PC-9 (cell line): ENCODE results near the gene LRRC14B. TPM values are rescaled to one million over a fixed set of nuclear protein-coding genes. Genes with fewer than 3 reads are reported as not detected.

Source experiments
- BruUV-seq: library from RNA; stranded (reverse); fragments of 400-500 nt; replicated peaks from 2 replicates; lab custom pipeline; 2021; lab: Mats Ljungman, UMichigan
- CTCF ChIA-PET: fragments of 300-600 bp; sonication (Branson Sonifier 250); formaldehyde crosslinking; loops from one replicate; lab custom pipeline; 2022; ENCODE audit warnings: antibody characterized with exemption; lab: Charles Lee
- POLR2A ChIA-PET: fragments of 300-600 bp; sonication (Branson Sonifier 250); formaldehyde crosslinking; loops from one replicate; lab custom pipeline; 2022; ENCODE audit warnings: antibody characterized with exemption; ENCODE audit not compliant: unreplicated experiment; lab: Charles Lee
- DNase-seq, 2 experiments: peaks; one replicate each; pipeline versions ENCODE4 v3.0.0 to v3.0.0-alpha.2; 2015 to 2022; ENCODE audit warnings: mixed read lengths in 1 of 2
- H2AFZ ChIP-seq: fragments of 200-600 bp; sonication (generic); 2 replicates; pipeline ENCODE4 v1.8.1; 2017; ENCODE audit warnings: antibody characterized with exemption
- H3F3A ChIP-seq: fragments of 200-600 bp; sonication (generic); 2 replicates; pipeline ENCODE4 v1.8.1; 2017; ENCODE audit warnings: antibody characterized with exemption, mild to moderate bottlenecking, low read depth; ENCODE audit not compliant: insufficient read depth
- H3K27ac ChIP-seq: fragments of 200-600 bp; sonication (generic); 2 replicates; pipeline ENCODE4 v1.6.1; 2016; ENCODE audit warnings: mixed run types
- H3K27me3 ChIP-seq: fragments of 200-600 bp; sonication (generic); 2 replicates; pipeline ENCODE4 v1.6.1; 2016; ENCODE audit warnings: low read depth, mixed run types; ENCODE audit not compliant: insufficient read depth
- H3K36me3 ChIP-seq: fragments of 200-600 bp; sonication (generic); 2 replicates; pipeline ENCODE4 v1.6.1; 2016; ENCODE audit warnings: low read depth, mixed run types
- H3K4me1 ChIP-seq: fragments of 200-600 bp; sonication (generic); replicated peaks from 2 replicates; pipeline ENCODE4 v1.6.1; 2016; ENCODE audit warnings: mixed run types; ENCODE audit not compliant: insufficient read depth
- H3K4me2 ChIP-seq: fragments of 200-600 bp; sonication (generic); 2 replicates; pipeline ENCODE4 v1.6.1; 2017; ENCODE audit warnings: mixed run types
- H3K4me3 ChIP-seq: fragments of 200-600 bp; sonication (generic); 2 replicates; pipeline ENCODE4 v1.6.1; 2016; ENCODE audit warnings: mixed run types
- H3K79me2 ChIP-seq: fragments of 200-600 bp; sonication (generic); 2 replicates; pipeline ENCODE4 v1.6.1; 2017; ENCODE audit warnings: low read depth, mixed run types
- H3K9me2 ChIP-seq: fragments of 200-600 bp; sonication (generic); 2 replicates; pipeline ENCODE4 v1.8.1; 2017; ENCODE audit warnings: mild to moderate bottlenecking; ENCODE audit not compliant: insufficient read depth
- H3K9me3 ChIP-seq: fragments of 200-600 bp; sonication (generic); 2 replicates; pipeline ENCODE4 v1.8.1; 2016; ENCODE audit warnings: low read depth; ENCODE audit not compliant: insufficient read depth
- H4K20me1 ChIP-seq: fragments of 200-600 bp; sonication (generic); 2 replicates; pipeline ENCODE4 v1.8.1; 2017; ENCODE audit not compliant: insufficient read depth
- EZH2 ChIP-seq: fragments of 200-600 bp; sonication (generic); IDR thresholded peaks from 2 replicates; pipeline ENCODE4 v1.8.0; 2017; ENCODE audit warnings: antibody characterized with exemption, low read depth
- intact Hi-C: fragments of 100-400 bp; cut with micrococcal nuclease; formaldehyde crosslinking; loops from one replicate; pipeline ENCODE4 v1.10.0; 2022; ENCODE audit not compliant: unreplicated experiment
- total RNA-seq: library from RNA; stranded (reverse); gene quantifications from 2 replicates; pipeline ENCODE4 v1.2.3, GENCODE V29; 2021
- TF ChIP-seq, protein P1 (sequence below): fragments of 200-600 bp; sonication (generic); conservative IDR thresholded peaks from 2 replicates; pipeline ENCODE4 v1.6.1; 2017; ENCODE audit warnings: mixed run types, antibody characterized with exemption, mild to moderate bottlenecking, moderate library complexity

Gene LRRC14B
- total RNA-seq, 1 experiment from 2014 or later = not detected

DNA sequence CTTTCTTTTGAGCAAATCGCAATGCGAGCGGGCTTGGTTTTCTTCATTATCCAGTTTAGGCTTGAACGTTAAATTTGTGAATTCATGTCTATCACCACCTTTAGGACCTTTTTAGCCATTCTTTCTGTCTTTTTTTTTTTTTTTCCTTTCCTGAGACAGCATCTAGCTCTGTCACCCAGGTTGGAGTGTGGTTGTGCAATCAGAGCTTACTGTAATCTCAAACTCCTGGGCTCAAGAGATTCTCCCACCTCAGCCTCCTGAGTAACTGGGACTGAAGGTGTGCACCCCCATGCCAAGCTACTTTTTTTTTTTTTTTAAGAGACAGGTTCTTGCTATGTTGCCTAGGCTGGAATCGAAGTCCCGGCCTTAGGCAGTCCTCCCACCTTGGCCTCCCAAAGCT, 39.2 kb upstream of the LRRC14B start:
- Histone ChIP-seq H3K27me3 (peaks cover 87% of the 10 kb centered on the region), H3K4me2 (no peak overlapping the region), H3K9me3 (peaks cover 9% of the 10 kb centered on the region), H2AFZ (no peak overlapping the region), H3K79me2 (no peaks in the 10 kb centered on the region), H3K36me3 (no peaks in the 10 kb centered on the region), H4K20me1 (no peaks in the 10 kb centered on the region), H3F3A (no peaks in the 10 kb centered on the region), H3K9me2 (no peaks in the 10 kb centered on the region), H3K27ac (no peak overlapping the region), H3K4me3 (no peak overlapping the region), H3K4me1 (no peaks in the 10 kb centered on the region)
- intact Hi-C loops = no loop called here
- DNase-seq = no peak
- BruUV-seq = no TSS peak
- no peak for TF ChIP-seq EZH2
- TF ChIP-seq, protein P1, sequence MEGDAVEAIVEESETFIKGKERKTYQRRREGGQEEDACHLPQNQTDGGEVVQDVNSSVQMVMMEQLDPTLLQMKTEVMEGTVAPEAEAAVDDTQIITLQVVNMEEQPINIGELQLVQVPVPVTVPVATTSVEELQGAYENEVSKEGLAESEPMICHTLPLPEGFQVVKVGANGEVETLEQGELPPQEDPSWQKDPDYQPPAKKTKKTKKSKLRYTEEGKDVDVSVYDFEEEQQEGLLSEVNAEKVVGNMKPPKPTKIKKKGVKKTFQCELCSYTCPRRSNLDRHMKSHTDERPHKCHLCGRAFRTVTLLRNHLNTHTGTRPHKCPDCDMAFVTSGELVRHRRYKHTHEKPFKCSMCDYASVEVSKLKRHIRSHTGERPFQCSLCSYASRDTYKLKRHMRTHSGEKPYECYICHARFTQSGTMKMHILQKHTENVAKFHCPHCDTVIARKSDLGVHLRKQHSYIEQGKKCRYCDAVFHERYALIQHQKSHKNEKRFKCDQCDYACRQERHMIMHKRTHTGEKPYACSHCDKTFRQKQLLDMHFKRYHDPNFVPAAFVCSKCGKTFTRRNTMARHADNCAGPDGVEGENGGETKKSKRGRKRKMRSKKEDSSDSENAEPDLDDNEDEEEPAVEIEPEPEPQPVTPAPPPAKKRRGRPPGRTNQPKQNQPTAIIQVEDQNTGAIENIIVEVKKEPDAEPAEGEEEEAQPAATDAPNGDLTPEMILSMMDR = no peak
- ChIA-PET POLR2A (interaction anchor here (0.6 to 0.7 kb wide), 3 partner anchors 48 to 1664 kb away, joined by 6 to 12 read pairs (median 8); no protein-coding TSS in a partner anchor), CTCF (interaction anchor here (0.7 kb wide), 1 partner anchor 13 kb away, joined by 4 read pairs; no protein-coding TSS in a partner anchor)

DNA sequence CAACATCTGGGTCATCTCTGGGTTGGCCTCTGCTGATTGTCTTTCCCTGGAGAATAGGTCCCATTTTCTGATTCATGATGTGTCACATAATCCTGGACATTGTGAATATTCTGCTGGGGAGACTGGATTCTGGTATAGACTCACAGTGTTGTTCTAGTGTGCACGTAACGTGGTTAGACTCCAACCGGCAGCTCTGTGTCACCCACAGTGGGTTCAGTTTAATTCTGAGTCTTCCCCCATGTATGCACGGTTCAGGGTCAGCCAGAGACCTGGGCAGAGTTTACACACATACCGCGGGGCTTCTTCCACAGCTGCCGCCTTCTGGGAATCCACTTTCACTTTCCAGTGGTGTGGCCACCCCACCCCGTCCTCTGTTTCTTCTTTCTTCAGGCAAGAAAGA, 38.0 kb upstream of the LRRC14B start:
- CTCF ChIA-PET = no interaction called here
- intact Hi-C loops = no loop called here
- Histone ChIP-seq H3K9me3 (no peaks in the 10 kb centered on the region), H3K4me2 (0 out of 2 replicates have a peak overlapping the region, but pooled peaks have one; percentile 4), H3K27me3 (peaks cover 88% of the 10 kb centered on the region), H2AFZ (no peak overlapping the region), H3K4me3 (no peak overlapping the region), H3F3A (no peaks in the 10 kb centered on the region), H3K9me2 (no peaks in the 10 kb centered on the region), H4K20me1 (no peaks in the 10 kb centered on the region), H3K27ac (no peak overlapping the region), H3K36me3 (no peaks in the 10 kb centered on the region), H3K4me1 (no peaks in the 10 kb centered on the region), H3K79me2 (no peaks in the 10 kb centered on the region)
- TF ChIP-seq, protein P1 = no peak
- no peak for TF ChIP-seq EZH2
- DNase-seq = no peak
- no TSS peak for BruUV-seq
- POLR2A ChIA-PET = interaction anchor here (0.7 kb wide), 1 partner anchor 10 kb away, joined by 14 read pairs; no protein-coding TSS in a partner anchor

DNA sequence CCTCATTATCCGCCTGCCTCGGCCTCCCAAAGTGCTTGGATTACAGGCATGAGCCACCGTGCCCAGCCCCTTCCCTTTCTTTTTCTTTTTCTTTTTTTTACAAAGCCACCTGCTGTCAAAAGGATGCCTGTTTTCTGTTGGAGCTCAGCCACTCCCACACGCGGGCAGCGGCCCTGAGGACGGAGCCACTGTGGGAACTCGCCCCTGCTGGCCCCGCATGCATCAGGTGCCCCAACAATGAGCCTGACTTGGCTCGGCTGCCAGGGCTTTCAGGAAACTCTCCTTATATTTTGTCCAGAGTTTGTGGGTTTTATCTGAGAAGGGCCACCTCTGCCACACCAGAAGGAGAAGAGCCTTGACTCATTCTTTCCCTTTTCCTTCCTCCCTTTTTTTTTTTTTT, 37.1 kb upstream of the LRRC14B start:
- Histone ChIP-seq H3K27me3 (peaks cover 94% of the 10 kb centered on the region), H3K9me2 (no peaks in the 10 kb centered on the region), H3K79me2 (no peaks in the 10 kb centered on the region), H3K9me3 (no peaks in the 10 kb centered on the region), H3K4me3 (no peak overlapping the region), H3K36me3 (no peaks in the 10 kb centered on the region), H4K20me1 (no peaks in the 10 kb centered on the region), H2AFZ (no peak overlapping the region), H3K27ac (no peak overlapping the region), H3F3A (no peaks in the 10 kb centered on the region), H3K4me1 (no peaks in the 10 kb centered on the region), H3K4me2 (no peak overlapping the region)
- no peak for DNase-seq
- POLR2A ChIA-PET = no interaction called here
- intact Hi-C loops = no loop called here
- TF ChIP-seq, protein P1 = no peak
- TF ChIP-seq EZH2 = no peak
- no TSS peak for BruUV-seq
- CTCF ChIA-PET = no interaction called here
